Activated CD4-positive, alpha-beta memory T cell treated with anti-CD3 and anti-CD28 coated beads, Interleukin-2, amount 10 ng/mL, durations not matched to agents 7 days and 5 days (primary cell): ENCODE data around the gene NUTF2. TPM values are rescaled to one million over a fixed set of nuclear protein-coding genes. Genes with fewer than 3 reads are reported as not detected.
A peak's percentile ranks its signal among the peaks of the same experiment; 100 is the strongest.

Experiments used
- CTCF ChIA-PET: fragments of 350-600 bp; sonication (Branson Sonifier 250); formaldehyde crosslinking; loops from one replicate; lab custom pipeline; 2021; ENCODE audit warnings: antibody characterized with exemption, inconsistent platforms; lab: Charles Lee
- POLR2A ChIA-PET: fragments of 350-600 bp; sonication (Branson Sonifier 250); formaldehyde crosslinking; loops from one replicate; lab custom pipeline; 2021; ENCODE audit warnings: antibody characterized with exemption; lab: Charles Lee
- DNase-seq: peaks from one replicate; pipeline ENCODE4 v3.0.0-alpha.2; 2020
- H3K27ac Mint-ChIP-seq: one replicate; pipeline ENCODE4 v1.8.0; 2021; ENCODE audit warnings: mild to moderate bottlenecking, mixed read lengths
- H3K27me3 Mint-ChIP-seq: one replicate; pipeline ENCODE4 v1.8.0; 2021; ENCODE audit warnings: mixed read lengths
- H3K36me3 Mint-ChIP-seq: one replicate; pipeline ENCODE4 v1.8.0; 2021; ENCODE audit warnings: low read depth, mixed read lengths
- H3K4me1 Mint-ChIP-seq: one replicate; pipeline ENCODE4 v1.8.0; 2021; ENCODE audit warnings: mixed read lengths
- H3K4me3 Mint-ChIP-seq: one replicate; pipeline ENCODE4 v1.8.0; 2021; ENCODE audit warnings: mild to moderate bottlenecking, mixed read lengths
- H3K9me3 Mint-ChIP-seq: one replicate; pipeline ENCODE4 v1.8.0; 2021; ENCODE audit warnings: mixed read lengths
- total RNA-seq, 2 experiments: library from RNA; stranded (reverse); gene quantifications; one replicate each; pipeline ENCODE4 v1.2.3, GENCODE V29; 2021

The NUTF2 gene
- total RNA-seq, 2 experiments from 2014 or later: 96.4 to 101 TPM

DNA sequence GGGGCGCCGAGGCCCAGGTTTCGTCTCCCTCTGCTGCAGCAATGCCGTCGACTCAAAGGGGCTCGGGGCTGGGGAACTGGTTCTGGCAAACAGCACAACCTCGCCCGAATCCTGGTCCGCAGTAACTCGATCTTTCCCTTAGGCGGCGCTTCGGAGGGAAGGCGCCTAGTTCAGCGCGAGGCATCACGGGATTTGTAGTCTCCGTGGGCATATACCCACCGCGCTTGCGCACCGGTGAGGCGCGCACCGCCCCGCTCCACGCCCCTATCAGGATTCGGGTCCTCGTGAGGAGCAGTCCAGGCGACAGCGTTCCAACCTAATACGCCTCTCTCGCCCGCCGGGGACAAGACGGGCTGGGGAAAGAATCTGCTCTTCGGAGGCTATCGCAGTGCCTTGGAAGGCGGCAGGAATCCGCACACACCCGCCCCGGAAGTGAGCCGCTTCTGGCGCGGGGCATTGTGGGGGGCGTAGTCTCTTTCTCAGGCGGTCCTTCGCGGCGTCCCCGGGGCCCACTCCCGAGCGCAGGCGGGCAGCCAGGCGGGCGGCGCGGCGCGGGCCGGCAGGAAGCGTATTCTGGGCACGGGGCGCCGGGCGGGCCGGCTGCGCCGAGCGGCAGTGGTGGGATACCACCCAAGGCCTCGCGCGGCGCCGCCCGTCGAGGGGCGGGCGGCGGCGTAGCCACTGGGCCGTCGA is 4.8 kb upstream of the NUTF2 start, which contains the start of gene THAP11:
THAP11 (plus strand) TSS at position 505 of the 693 bp plus-strand sequence. CDS start 235 bp downstream, outside the sequence.
- ChIA-PET POLR2A (interaction anchor here (0.9 kb wide), 2 partner anchors 9 to 35 kb away, joined by 3 read pairs; partner anchors contain the start of genes RANBP10 and TSNAXIP1), CTCF (interaction anchor here (1.0 to 1.9 kb wide), 5 partner anchors 21 to 182 kb away, joined by 3 to 9 read pairs (median 3); partner anchors contain the start of genes ACD, GFOD2 and RANBP10)
- peak; percentile 95 for DNase-seq
- Mint-ChIP-seq H3K27me3 (no peaks in the 10 kb centered on the region), H3K9me3 (no peaks in the 10 kb centered on the region), H3K4me1 (peaks cover 38% of the 10 kb centered on the region), H3K27ac (peak within 1 kb of the TSS; percentile 98), H3K36me3 (peaks cover 16% of the 10 kb centered on the region), H3K4me3 (peak within 1 kb of the TSS; percentile 94)

DNA sequence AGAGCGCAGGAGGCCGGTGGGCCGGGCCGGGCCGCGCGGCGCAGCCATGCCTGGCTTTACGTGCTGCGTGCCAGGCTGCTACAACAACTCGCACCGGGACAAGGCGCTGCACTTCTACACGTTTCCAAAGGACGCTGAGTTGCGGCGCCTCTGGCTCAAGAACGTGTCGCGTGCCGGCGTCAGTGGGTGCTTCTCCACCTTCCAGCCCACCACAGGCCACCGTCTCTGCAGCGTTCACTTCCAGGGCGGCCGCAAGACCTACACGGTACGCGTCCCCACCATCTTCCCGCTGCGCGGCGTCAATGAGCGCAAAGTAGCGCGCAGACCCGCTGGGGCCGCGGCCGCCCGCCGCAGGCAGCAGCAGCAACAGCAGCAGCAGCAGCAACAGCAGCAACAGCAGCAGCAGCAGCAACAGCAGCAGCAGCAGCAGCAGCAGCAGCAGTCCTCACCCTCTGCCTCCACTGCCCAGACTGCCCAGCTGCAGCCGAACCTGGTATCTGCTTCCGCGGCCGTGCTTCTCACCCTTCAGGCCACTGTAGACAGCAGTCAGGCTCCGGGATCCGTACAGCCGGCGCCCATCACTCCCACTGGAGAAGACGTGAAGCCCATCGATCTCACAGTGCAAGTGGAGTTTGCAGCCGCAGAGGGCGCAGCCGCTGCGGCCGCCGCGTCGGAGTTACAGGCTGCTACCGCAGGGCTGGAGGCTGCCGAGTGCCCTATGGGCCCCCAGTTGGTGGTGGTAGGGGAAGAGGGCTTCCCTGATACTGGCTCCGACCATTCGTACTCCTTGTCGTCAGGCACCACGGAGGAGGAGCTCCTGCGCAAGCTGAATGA is 4.0 kb upstream of the NUTF2 start:
- Mint-ChIP-seq H3K27me3 (no peaks in the 10 kb centered on the region), H3K4me3 (peak overlapping the region; percentile 94), H3K9me3 (no peaks in the 10 kb centered on the region), H3K36me3 (peaks cover 16% of the 10 kb centered on the region), H3K27ac (peak overlapping the region; percentile 98), H3K4me1 (peaks cover 42% of the 10 kb centered on the region)
- ChIA-PET POLR2A (interaction anchor here (0.7 to 4.4 kb wide), 5 partner anchors 9 to 362 kb away, joined by 3 to 43 read pairs (median 3); partner anchors contain the start of gene ATP6V0D1), CTCF (interaction anchor here (0.8 to 4.1 kb wide), 11 partner anchors 9 to 321 kb away, joined by 3 to 22 read pairs (median 4); partner anchors contain the start of genes C16orf86, GFOD2, RANBP10 and TSNAXIP1)
- DNase-seq: peak; percentile 72

DNA sequence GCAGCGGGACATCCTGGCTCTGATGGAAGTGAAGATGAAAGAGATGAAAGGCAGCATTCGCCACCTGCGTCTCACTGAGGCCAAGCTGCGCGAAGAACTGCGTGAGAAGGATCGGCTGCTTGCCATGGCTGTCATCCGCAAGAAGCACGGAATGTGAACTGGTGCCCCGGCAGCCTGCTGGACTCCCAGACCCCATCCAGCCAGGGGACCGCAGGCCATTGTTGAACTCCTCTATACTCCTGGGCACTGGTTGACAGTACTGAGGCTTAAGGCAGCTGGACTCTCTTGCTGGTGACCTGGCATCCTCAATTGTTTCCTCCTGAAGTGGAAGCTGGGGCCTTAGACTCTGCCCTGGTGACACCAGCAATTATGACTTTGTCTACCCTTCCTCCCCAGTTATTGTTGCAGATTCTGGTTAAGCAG is 3.4 kb upstream of the NUTF2 start:
- Mint-ChIP-seq H3K9me3 (no peaks in the 10 kb centered on the region), H3K27me3 (no peaks in the 10 kb centered on the region), H3K4me3 (peak overlapping the region; percentile 94), H3K36me3 (peaks cover 16% of the 10 kb centered on the region), H3K4me1 (peaks cover 48% of the 10 kb centered on the region), H3K27ac (peak overlapping the region; percentile 98)
- CTCF ChIA-PET: interaction anchor here (0.8 to 4.1 kb wide), 13 partner anchors 10 to 322 kb away, joined by 3 to 22 read pairs (median 3); partner anchors contain the start of genes C16orf86, GFOD2, PSKH1 and RANBP10
- DNase-seq: no peak
- POLR2A ChIA-PET: interaction anchor here (0.7 to 4.4 kb wide), 5 partner anchors 10 to 362 kb away, joined by 3 to 43 read pairs (median 3); partner anchors contain the start of gene ATP6V0D1

DNA sequence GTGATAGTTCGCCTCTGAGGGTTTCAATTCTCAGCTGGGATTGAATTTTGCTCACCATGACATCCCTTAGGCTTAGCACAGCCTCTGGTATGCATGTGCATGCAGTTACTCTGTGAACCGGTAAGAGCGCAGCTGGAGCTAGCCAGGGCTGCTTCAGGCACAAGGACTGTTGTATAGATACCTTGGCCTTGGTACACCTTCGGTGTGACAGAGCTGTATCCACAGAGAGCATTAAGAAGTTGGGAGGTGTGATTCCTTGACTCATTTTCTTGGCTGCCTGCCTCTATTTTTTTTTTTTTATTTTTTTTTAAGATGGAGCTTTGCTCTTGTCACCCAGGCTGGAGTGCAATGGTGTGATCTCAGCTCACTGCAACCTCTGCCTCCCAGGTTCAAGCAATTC is 2.2 kb upstream of the NUTF2 start:
- POLR2A ChIA-PET: interaction anchor here (0.8 to 4.4 kb wide), 6 partner anchors 11 to 363 kb away, joined by 3 to 43 read pairs (median 4); partner anchors contain the start of genes ACD, ATP6V0D1, GFOD2 and PSMB10
- Mint-ChIP-seq H3K4me1 (peaks cover 53% of the 10 kb centered on the region), H3K27me3 (no peaks in the 10 kb centered on the region)

DNA sequence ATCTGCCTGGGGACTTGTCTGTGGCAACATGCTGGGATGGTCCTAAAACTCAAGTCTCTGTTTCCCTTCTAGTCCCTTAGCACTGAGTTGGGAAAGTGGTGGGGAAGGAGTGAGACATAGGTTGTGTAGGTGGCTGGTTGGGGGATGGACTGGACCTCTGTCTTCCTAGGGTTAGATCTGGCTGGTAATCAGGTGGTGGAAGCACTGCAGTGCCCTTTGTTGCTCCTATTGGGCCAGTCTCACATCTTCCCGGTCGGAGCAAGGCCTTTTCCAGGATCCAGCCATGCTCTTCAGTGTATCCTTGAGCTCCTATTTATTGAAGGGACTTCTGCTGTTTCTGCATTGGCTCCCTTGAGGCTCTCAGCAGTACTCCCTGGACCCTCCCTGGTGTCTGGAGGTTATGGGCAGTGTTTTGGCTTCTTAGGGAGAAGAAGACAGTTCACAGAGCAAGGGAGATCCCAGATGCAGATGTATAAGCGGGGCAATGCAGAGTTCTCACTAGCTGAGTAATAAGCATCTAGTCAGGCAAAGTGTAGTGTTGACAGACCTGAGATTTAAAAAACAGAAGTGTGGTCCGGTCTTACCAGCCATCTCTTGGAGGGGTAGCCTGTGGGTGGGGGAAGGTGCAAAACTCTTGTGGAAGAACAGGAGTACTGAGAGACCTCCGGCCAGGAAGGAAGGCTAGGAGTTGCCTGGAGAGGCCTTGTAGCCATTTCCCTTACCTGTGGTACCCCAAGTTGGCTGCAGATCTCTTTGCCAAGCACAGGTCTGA is 1.3 kb upstream of the NUTF2 start:
- no peaks in the 10 kb centered on the region for H3K27me3 Mint-ChIP-seq
- ChIA-PET POLR2A (interaction anchor here (0.8 to 4.4 kb wide), 13 partner anchors 12 to 365 kb away, joined by 3 to 43 read pairs (median 5); partner anchors contain the start of genes ACD, ATP6V0D1, GFOD2 and NFATC3), CTCF (interaction anchor here (0.7 to 4.1 kb wide), 10 partner anchors 12 to 324 kb away, joined by 3 to 22 read pairs (median 4); partner anchors contain the start of genes CARMIL2, CTCF, RANBP10 and TSNAXIP1)
- peaks cover 18% of the 10 kb centered on the region for H3K36me3 Mint-ChIP-seq
- H3K4me3 Mint-ChIP-seq: peak overlapping the region; percentile 76
- no peak for DNase-seq
- peak overlapping the region; percentile 79 for H3K27ac Mint-ChIP-seq
- H3K4me1 Mint-ChIP-seq: peaks cover 55% of the 10 kb centered on the region
- H3K9me3 Mint-ChIP-seq: no peaks in the 10 kb centered on the region

More for the DNA sequence above, 2.2 kb upstream of the NUTF2 start:
- peaks cover 16% of the 10 kb centered on the region for H3K36me3 Mint-ChIP-seq
- H3K9me3 Mint-ChIP-seq: no peaks in the 10 kb centered on the region
- no peak for DNase-seq
- CTCF ChIA-PET: interaction anchor here (0.9 to 4.1 kb wide), 12 partner anchors 11 to 283 kb away, joined by 3 to 22 read pairs (median 4); partner anchors contain the start of genes CARMIL2, CTCF, PSKH1 and RANBP10
- peak overlapping the region; percentile 94 for H3K4me3 Mint-ChIP-seq
- H3K27ac Mint-ChIP-seq: peak overlapping the region; percentile 98

DNA sequence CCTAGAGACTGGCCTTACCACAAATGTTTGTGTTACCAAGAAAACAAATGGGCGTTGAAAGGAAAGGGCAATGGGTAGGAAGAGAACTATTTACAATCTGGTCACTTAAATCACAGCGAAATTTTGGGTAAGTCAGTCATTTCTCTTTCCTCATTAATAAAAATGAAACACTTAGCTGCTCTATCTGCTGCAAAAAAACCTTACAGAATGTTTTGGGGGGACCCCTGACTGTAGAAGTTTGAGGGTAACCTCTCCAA is 742 bp upstream of the NUTF2 start:
- DNase-seq: no peak
- POLR2A ChIA-PET: interaction anchor here (0.8 to 4.4 kb wide), 10 partner anchors 12 to 366 kb away, joined by 3 to 43 read pairs (median 6); partner anchors contain the start of genes ATP6V0D1, GFOD2, NFATC3 and PSMB10
- Mint-ChIP-seq H3K27ac (peak overlapping the region; percentile 79), H3K36me3 (peaks cover 18% of the 10 kb centered on the region), H3K4me3 (peak overlapping the region; percentile 76), H3K9me3 (no peaks in the 10 kb centered on the region), H3K27me3 (no peaks in the 10 kb centered on the region), H3K4me1 (peaks cover 55% of the 10 kb centered on the region)
- CTCF ChIA-PET: interaction anchor here (0.7 to 4.1 kb wide), 4 partner anchors 12 to 89 kb away, joined by 3 to 22 read pairs (median 6); no protein-coding TSS in a partner anchor

DNA sequence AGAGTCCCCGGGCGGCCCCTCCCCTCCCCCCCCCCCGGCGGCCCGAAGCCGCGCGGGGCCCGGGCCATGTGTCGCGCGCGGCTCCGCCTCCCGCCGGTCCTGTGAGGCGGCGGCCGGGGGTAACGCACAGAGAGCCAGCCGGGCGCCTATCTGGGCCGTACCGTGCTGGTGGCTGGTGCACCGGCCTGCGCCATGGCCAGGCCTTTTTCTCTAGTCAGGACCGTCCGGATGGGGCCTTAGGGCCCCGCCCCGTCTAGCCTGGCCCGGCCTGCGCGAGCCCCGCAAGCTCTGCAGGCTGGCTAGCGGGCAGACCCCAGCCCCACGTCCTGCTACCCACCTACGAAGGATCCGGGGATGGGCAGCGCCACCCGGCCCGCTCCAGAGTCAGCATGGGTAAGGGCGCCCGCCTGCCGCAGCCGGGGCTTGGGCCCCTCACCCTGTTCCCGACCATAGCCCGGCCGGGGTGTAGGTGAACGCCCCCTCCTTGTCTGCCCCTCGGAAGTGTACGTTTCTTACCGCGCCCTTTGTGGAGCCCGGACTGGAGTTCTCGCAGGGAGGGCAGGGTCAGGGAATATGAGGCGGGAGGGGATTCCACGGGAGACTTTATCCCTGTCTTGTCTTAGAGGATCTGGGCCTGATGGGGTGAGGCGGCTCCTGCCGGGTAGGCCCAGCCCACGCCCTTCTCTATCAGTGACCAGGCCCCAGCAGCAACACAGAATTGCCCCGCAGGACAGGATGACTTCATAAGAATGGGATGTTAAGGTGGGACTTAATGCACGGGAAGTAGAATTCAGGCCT is 530 bp downstream of the NUTF2 start, which contains the start of gene CENPT:
CENPT (minus strand) TSS at position 630 of the 798 bp plus-strand sequence. CDS start 13,834 bp downstream, outside the sequence.
- H3K4me3 Mint-ChIP-seq: peak within 1 kb of the TSS; percentile 89
- no peaks in the 10 kb centered on the region for H3K27me3 Mint-ChIP-seq
- no peaks in the 10 kb centered on the region for H3K9me3 Mint-ChIP-seq
- DNase-seq: no peak
- peak within 1 kb of the TSS; percentile 79 for H3K27ac Mint-ChIP-seq
- CTCF ChIA-PET: interaction anchor here (1.0 to 4.1 kb wide), 3 partner anchors 14 to 184 kb away, joined by 3 to 22 read pairs (median 7); no protein-coding TSS in a partner anchor
- POLR2A ChIA-PET: interaction anchor here (0.8 to 4.4 kb wide), 6 partner anchors 11 to 45 kb away, joined by 3 to 43 read pairs (median 4); partner anchors contain the start of genes RANBP10 and TSNAXIP1
- H3K4me1 Mint-ChIP-seq: peaks cover 48% of the 10 kb centered on the region
- peaks cover 18% of the 10 kb centered on the region for H3K36me3 Mint-ChIP-seq

DNA sequence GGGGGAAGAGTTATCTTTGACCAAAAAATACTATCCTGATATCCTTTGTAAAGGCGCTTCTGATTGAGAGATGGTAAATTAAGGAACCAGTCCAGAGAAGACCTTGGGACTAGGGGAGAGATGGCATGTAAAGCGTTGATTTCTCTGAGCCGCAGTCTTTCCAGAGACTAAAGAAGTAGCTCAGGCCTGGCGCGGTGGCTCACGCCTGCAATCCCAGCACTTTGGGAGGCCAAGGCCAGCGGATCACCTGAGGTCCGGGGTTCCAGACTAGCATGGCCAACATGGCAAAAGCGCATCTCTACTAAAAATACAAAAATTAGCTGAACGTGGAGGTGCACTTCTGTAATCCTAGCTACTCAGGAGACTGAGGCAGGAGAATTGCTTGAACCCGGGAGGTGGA is 1.4 kb downstream of the NUTF2 start:
- ChIA-PET CTCF (interaction anchor here (1.0 kb wide), 1 partner anchor 185 kb away, joined by 3 read pairs; no protein-coding TSS in a partner anchor), POLR2A (interaction anchor here (0.9 to 1.4 kb wide), 3 partner anchors 10 to 46 kb away, joined by 3 to 5 read pairs (median 3); partner anchors contain the start of genes RANBP10 and TSNAXIP1)
- Mint-ChIP-seq H3K36me3 (peaks cover 12% of the 10 kb centered on the region), H3K4me1 (peaks cover 47% of the 10 kb centered on the region), H3K27me3 (no peaks in the 10 kb centered on the region), H3K4me3 (peak overlapping the region; percentile 89), H3K27ac (peak overlapping the region; percentile 10), H3K9me3 (no peaks in the 10 kb centered on the region)
- DNase-seq: no peak

DNA sequence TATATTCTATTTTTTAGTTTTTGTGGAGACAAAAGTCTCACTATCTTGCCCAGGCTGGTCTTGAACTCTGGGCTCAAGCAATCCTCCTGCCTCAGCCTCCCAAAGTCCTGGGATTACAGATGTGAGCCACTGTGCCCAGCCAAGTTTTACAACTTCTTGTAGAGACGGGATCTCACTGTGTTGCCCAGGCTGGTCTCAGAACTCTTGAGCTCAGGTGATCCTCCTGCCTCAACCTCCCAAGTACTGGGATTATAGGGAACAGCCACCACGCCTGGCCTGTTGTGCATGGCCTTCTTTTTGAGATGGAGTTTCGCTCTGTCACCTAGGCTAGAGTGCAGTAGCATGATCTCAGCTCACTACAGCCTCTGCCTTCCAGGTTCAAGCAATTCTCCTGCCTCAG is 6.9 kb downstream of the NUTF2 start:
- Mint-ChIP-seq H3K27me3 (no peaks in the 10 kb centered on the region), H3K9me3 (no peaks in the 10 kb centered on the region), H3K27ac (no peak overlapping the region), H3K36me3 (peaks cover 8% of the 10 kb centered on the region), H3K4me3 (no peak overlapping the region), H3K4me1 (peaks cover 31% of the 10 kb centered on the region)
- ChIA-PET POLR2A (no interaction called here), CTCF (interaction anchor here (1.2 kb wide), 1 partner anchor 10 kb away, joined by 4 read pairs; no protein-coding TSS in a partner anchor)
- no peak for DNase-seq

DNA sequence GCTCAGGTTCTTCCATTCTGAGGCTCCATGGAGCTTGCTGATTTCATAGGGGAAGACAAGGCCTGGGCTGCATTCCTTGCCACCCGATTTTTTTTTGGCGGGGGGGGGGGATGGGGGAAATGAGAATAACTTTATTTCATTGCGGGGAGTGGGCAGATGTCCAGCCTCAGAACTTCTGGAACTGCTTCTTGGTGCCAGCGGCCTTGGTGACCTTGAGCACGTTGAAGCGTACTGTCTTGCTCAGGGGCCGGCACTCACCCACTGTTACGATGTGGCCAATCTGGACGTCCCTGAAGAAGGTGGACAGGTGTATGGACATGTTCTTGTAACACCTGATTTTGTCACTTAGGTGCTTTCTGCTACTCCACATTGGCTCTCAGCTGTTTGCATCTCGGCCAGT is 9.1 kb downstream of the NUTF2 start:
- Mint-ChIP-seq H3K4me1 (peaks cover 29% of the 10 kb centered on the region), H3K4me3 (no peak overlapping the region), H3K36me3 (peaks cover 8% of the 10 kb centered on the region), H3K27ac (no peak overlapping the region), H3K27me3 (no peaks in the 10 kb centered on the region), H3K9me3 (no peaks in the 10 kb centered on the region)
- CTCF ChIA-PET: no interaction called here
- DNase-seq: no peak
- POLR2A ChIA-PET: interaction anchor here (0.9 to 1.2 kb wide), 2 partner anchors 16 to 17 kb away, joined by 3 read pairs; partner anchors contain the start of gene EDC4
